GM23338 (cell line): Measurements from ENCODE around the gene RFPL2. TPM values are rescaled to one million over a fixed set of nuclear protein-coding genes. Genes with fewer than 3 reads are reported as not detected.

Source experiments
- ATAC-seq: fragments of 200-7000 bp; cut with Tn5 transposase; 3 replicates; pipeline ENCODE4 v1.9.1; 2020
- DNase-seq: peaks from one replicate; pipeline ENCODE4 v3.0.0-alpha.2; 2015; ENCODE audit warnings: low spot score
- H2AFZ ChIP-seq: fragments of 200-600 bp; sonication (generic); 2 replicates; pipeline ENCODE4 v1.8.0; 2016; ENCODE audit warnings: antibody characterized with exemption, mild to moderate bottlenecking, moderate library complexity
- H3F3A ChIP-seq: fragments of 200-600 bp; sonication (generic); replicated peaks from 2 replicates; pipeline ENCODE4 v1.8.0; 2017; ENCODE audit warnings: antibody characterized with exemption, mixed run types, low read depth
- H3K27ac ChIP-seq: fragments of 200-600 bp; sonication (generic); 2 replicates; pipeline ENCODE4 v1.6.1; 2016; ENCODE audit warnings: low read depth
- H3K27me3 ChIP-seq: fragments of 200-600 bp; sonication (generic); 2 replicates; pipeline ENCODE4 v1.8.0; 2016; ENCODE audit warnings: mild to moderate bottlenecking, mixed run types, moderate library complexity; ENCODE audit not compliant: insufficient read depth
- H3K36me3 ChIP-seq: fragments of 200-600 bp; sonication (generic); 2 replicates; pipeline ENCODE4 v1.8.0; 2016; ENCODE audit warnings: mild to moderate bottlenecking; ENCODE audit not compliant: insufficient read depth
- H3K4me1 ChIP-seq: fragments of 200-600 bp; sonication (generic); 2 replicates; pipeline ENCODE4 v1.8.0; 2016; ENCODE audit warnings: mild to moderate bottlenecking, moderate library complexity; ENCODE audit not compliant: insufficient read depth
- H3K4me2 ChIP-seq: fragments of 200-600 bp; sonication (generic); 2 replicates; pipeline ENCODE4 v1.7.1; 2017; ENCODE audit warnings: mixed run types
- H3K4me3 ChIP-seq: fragments of 200-600 bp; sonication (generic); 2 replicates; pipeline ENCODE4 v1.6.1; 2016; ENCODE audit warnings: mixed run types
- H3K79me2 ChIP-seq: fragments of 200-600 bp; sonication (generic); replicated peaks from 2 replicates; pipeline ENCODE4 v1.8.0; 2017; ENCODE audit warnings: mild to moderate bottlenecking; ENCODE audit not compliant: insufficient read depth
- H3K9me2 ChIP-seq: fragments of 200-600 bp; sonication (generic); 2 replicates; pipeline ENCODE4 v1.8.0; 2017; ENCODE audit not compliant: insufficient read depth
- H4K20me1 ChIP-seq: fragments of 200-600 bp; sonication (generic); replicated peaks from 2 replicates; pipeline ENCODE4 v1.8.0; 2017; ENCODE audit warnings: mild to moderate bottlenecking; ENCODE audit not compliant: insufficient read depth
- H3K27ac Mint-ChIP-seq: 2 replicates; pipeline ENCODE4 v1.8.0; 2020; ENCODE audit warnings: inconsistent platforms, mild to moderate bottlenecking, moderate library complexity, mixed read lengths
- H3K27me3 Mint-ChIP-seq: 3 replicates; pipeline ENCODE4 v1.8.0; 2022; ENCODE audit warnings: low read depth, mild to moderate bottlenecking, moderate library complexity, mixed read lengths, inconsistent platforms; ENCODE audit not compliant: insufficient read depth, poor library complexity
- H3K36me3 Mint-ChIP-seq: 3 replicates; pipeline ENCODE4 v1.8.0; 2021; ENCODE audit warnings: low read depth, mild to moderate bottlenecking, inconsistent platforms, moderate library complexity, mixed read lengths
- H3K4me1 Mint-ChIP-seq: 3 replicates; pipeline ENCODE4 v1.8.0; 2020; ENCODE audit warnings: mild to moderate bottlenecking, inconsistent platforms, mixed read lengths
- H3K4me3 Mint-ChIP-seq: 3 replicates; pipeline ENCODE4 v1.8.0; 2021; ENCODE audit warnings: moderate library complexity, mild to moderate bottlenecking, inconsistent platforms, mixed read lengths
- H3K9me3 Mint-ChIP-seq: 3 replicates; pipeline ENCODE4 v1.8.0; 2020; ENCODE audit warnings: moderate library complexity, mild to moderate bottlenecking, inconsistent platforms, mixed read lengths
- CREB1 ChIP-seq: fragments of 250-450 bp; sonication (Bioruptor Pico); IDR thresholded peaks from 2 replicates; pipeline ENCODE4 v1.5.0; 2020; ENCODE audit warnings: low read depth, mild to moderate bottlenecking, moderate library complexity
- ETS1 ChIP-seq: IDR thresholded peaks from 2 replicates; pipeline ENCODE4 v1.6.1; 2016; ENCODE audit warnings: antibody characterized with exemption
- EZH2 ChIP-seq: fragments of 200-600 bp; sonication (generic); IDR thresholded peaks from one replicate; pipeline ENCODE4 v1.8.0; 2017; ENCODE audit warnings: antibody characterized with exemption, mild to moderate bottlenecking, low read depth; ENCODE audit not compliant: unreplicated experiment
- EZH2phosphoT487 ChIP-seq: fragments of 200-600 bp; sonication (generic); IDR thresholded peaks from one replicate; pipeline ENCODE4 v1.8.1; 2018; ENCODE audit warnings: antibody characterized with exemption; ENCODE audit not compliant: unreplicated experiment
- JUNB ChIP-seq: IDR thresholded peaks from one replicate; pipeline ENCODE4 v1.6.1; 2016; ENCODE audit warnings: antibody characterized with exemption; ENCODE audit not compliant: unreplicated experiment
- NANOG ChIP-seq: IDR thresholded peaks from 2 replicates; pipeline ENCODE4 v1.6.1; 2016; ENCODE audit warnings: antibody characterized with exemption, borderline replicate concordance
- POLR2AphosphoS5 ChIP-seq: IDR thresholded peaks from 2 replicates; pipeline ENCODE4 v1.6.1; 2016; ENCODE audit warnings: antibody characterized with exemption, low read depth
- STAT1 ChIP-seq: IDR thresholded peaks from one replicate; pipeline ENCODE4 v1.6.1; 2016; ENCODE audit warnings: antibody characterized with exemption; ENCODE audit not compliant: unreplicated experiment
- ZNF114 ChIP-seq: fragments of 250-450 bp; sonication (Bioruptor Pico); IDR thresholded peaks from 2 replicates; pipeline ENCODE4 v1.5.0; 2020; ENCODE audit warnings: mild to moderate bottlenecking, moderate library complexity
- ZNF331 ChIP-seq: fragments of 250-450 bp; sonication (Bioruptor Pico); IDR thresholded peaks from 2 replicates; pipeline ENCODE4 v1.5.0; 2020; ENCODE audit warnings: low read depth, mild to moderate bottlenecking, moderate library complexity
- ZNF462 ChIP-seq: fragments of 250-450 bp; sonication (Bioruptor Pico); IDR thresholded peaks from 2 replicates; pipeline ENCODE4 v1.5.0; 2020; ENCODE audit warnings: mild to moderate bottlenecking, moderate library complexity
- polyA plus RNA-seq: library from polyadenylated mRNA; unstranded; fragments of >200 nt; fragmentation: Nextera tagmentation; extraction: Ambion mirVana; gene quantifications from 2 replicates; pipeline ENCODE4 v1.2.1, GENCODE V29; 2016
- total RNA-seq: library from RNA; depleted of rRNA; stranded (reverse); fragments of >200 nt; shearing (Covaris generic); gene quantifications from 2 replicates; pipeline ENCODE4 v1.2.3, GENCODE V29; 2014
- TF ChIP-seq, protein P1 (sequence below), 2 experiments: fragments of 200-600 bp in 1 of 2; sonication (generic) in 1 of 2; conservative IDR thresholded peaks; 2 replicates each; pipeline versions ENCODE4 v1.5.1 to v1.6.1; 2016 to 2017; ENCODE audit warnings: antibody characterized with exemption in 2 of 2, low read depth in 2 of 2, mild to moderate bottlenecking in 2 of 2, moderate library complexity in 1 of 2
- TF ChIP-seq, protein P2 (sequence below): IDR thresholded peaks from one replicate; pipeline ENCODE4 v1.6.1; 2018; ENCODE audit warnings: antibody characterized with exemption; ENCODE audit not compliant: unreplicated experiment

Gene RFPL2
- total and polyA plus RNA-seq, 2 experiments from 2014 or later: 0.45 TPM; not detected in 1

GRCh38 chr22:32217465-32217864 lies 12.6 kb upstream of the RFPL2 start:
- Histone ChIP-seq H3K4me2 (no peak overlapping the region), H3K4me1 (no peaks in the 10 kb centered on the region), H3K27ac (no peak overlapping the region), H4K20me1 (no peaks in the 10 kb centered on the region), H3K9me2 (no peaks in the 10 kb centered on the region), H3K36me3 (no peaks in the 10 kb centered on the region), H3F3A (no peaks in the 10 kb centered on the region), H3K27me3 (0 out of 2 replicates have a peak, but pooled peaks cover 5% of the 10 kb centered on the region), H2AFZ (no peak overlapping the region), H3K79me2 (no peaks in the 10 kb centered on the region), H3K4me3 (no peak overlapping the region)
- H3K36me3 Mint-ChIP-seq: no peaks in the 10 kb centered on the region; the same call in 2 of the 3 replicates
- TF ChIP-seq, protein P1, sequence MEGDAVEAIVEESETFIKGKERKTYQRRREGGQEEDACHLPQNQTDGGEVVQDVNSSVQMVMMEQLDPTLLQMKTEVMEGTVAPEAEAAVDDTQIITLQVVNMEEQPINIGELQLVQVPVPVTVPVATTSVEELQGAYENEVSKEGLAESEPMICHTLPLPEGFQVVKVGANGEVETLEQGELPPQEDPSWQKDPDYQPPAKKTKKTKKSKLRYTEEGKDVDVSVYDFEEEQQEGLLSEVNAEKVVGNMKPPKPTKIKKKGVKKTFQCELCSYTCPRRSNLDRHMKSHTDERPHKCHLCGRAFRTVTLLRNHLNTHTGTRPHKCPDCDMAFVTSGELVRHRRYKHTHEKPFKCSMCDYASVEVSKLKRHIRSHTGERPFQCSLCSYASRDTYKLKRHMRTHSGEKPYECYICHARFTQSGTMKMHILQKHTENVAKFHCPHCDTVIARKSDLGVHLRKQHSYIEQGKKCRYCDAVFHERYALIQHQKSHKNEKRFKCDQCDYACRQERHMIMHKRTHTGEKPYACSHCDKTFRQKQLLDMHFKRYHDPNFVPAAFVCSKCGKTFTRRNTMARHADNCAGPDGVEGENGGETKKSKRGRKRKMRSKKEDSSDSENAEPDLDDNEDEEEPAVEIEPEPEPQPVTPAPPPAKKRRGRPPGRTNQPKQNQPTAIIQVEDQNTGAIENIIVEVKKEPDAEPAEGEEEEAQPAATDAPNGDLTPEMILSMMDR (conservative IDR thresholded peaks at IDR 0.05; ENCODE audit: low read depth in 2 of 2): no peak
- TF ChIP-seq ZNF331: no peak
- TF ChIP-seq STAT1: no peak
- TF ChIP-seq EZH2: no peak
- TF ChIP-seq ZNF114 (CRISPR knock-in tag): no peak
- TF ChIP-seq ZNF462 (CRISPR knock-in tag): no peak
- TF ChIP-seq CREB1 (CRISPR knock-in tag): no peak
- TF ChIP-seq NANOG: no peak
- TF ChIP-seq EZH2phosphoT487: no peak
- no peak for TF ChIP-seq ETS1
- no peak for TF ChIP-seq JUNB
- TF ChIP-seq POLR2AphosphoS5: no peak
- TF ChIP-seq, protein P2, sequence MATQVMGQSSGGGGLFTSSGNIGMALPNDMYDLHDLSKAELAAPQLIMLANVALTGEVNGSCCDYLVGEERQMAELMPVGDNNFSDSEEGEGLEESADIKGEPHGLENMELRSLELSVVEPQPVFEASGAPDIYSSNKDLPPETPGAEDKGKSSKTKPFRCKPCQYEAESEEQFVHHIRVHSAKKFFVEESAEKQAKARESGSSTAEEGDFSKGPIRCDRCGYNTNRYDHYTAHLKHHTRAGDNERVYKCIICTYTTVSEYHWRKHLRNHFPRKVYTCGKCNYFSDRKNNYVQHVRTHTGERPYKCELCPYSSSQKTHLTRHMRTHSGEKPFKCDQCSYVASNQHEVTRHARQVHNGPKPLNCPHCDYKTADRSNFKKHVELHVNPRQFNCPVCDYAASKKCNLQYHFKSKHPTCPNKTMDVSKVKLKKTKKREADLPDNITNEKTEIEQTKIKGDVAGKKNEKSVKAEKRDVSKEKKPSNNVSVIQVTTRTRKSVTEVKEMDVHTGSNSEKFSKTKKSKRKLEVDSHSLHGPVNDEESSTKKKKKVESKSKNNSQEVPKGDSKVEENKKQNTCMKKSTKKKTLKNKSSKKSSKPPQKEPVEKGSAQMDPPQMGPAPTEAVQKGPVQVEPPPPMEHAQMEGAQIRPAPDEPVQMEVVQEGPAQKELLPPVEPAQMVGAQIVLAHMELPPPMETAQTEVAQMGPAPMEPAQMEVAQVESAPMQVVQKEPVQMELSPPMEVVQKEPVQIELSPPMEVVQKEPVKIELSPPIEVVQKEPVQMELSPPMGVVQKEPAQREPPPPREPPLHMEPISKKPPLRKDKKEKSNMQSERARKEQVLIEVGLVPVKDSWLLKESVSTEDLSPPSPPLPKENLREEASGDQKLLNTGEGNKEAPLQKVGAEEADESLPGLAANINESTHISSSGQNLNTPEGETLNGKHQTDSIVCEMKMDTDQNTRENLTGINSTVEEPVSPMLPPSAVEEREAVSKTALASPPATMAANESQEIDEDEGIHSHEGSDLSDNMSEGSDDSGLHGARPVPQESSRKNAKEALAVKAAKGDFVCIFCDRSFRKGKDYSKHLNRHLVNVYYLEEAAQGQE: no peak
- no peak overlapping the region for H3K4me3 Mint-ChIP-seq
- DNase-seq: no peak
- no peaks in the 10 kb centered on the region for H3K9me3 Mint-ChIP-seq
- H3K27ac Mint-ChIP-seq: no peak overlapping the region
- peaks cover 4% of the 10 kb centered on the region for H3K27me3 Mint-ChIP-seq
- peaks cover 10% of the 10 kb centered on the region for H3K4me1 Mint-ChIP-seq
- no peak for ATAC-seq
